HG03196 (cell line): Measurements from ENCODE around the gene PLEKHH2.
"Not testable (repeated sequence)": the region's sequence is repeated elsewhere in the genome, so short reads cannot be mapped to it uniquely, and the experiment has no call there.

Experiments
- ATAC-seq: cut with Tn5 transposase; IDR thresholded peaks from one replicate; pipeline ENCODE4 v1.9.1; 2021; ENCODE audit not compliant: unreplicated experiment

PLEKHH2 gene

GRCh38 chr2:43636153-43636552, 907 bp upstream of the PLEKHH2 start:
- ATAC-seq = not testable (repeated sequence)

- no peak for ATAC-seq
Measured at GRCh38 chr2:43636621-43637020, 439 bp upstream of the PLEKHH2 start.

- ATAC-seq = no peak
Measured at GRCh38 chr2:43642363-43642762, 5.3 kb downstream of the PLEKHH2 start.

GRCh38 chr2:43643680-43644079, 6.6 kb downstream of the PLEKHH2 start:
- no peak for ATAC-seq

GRCh38 chr2:43648994-43649701, 12.1 kb downstream of the PLEKHH2 start:
- no peak for ATAC-seq

- ATAC-seq = no peak
Measured at GRCh38 chr2:43653506-43653905, 16.4 kb downstream of the PLEKHH2 start.

GRCh38 chr2:43657241-43657640, 20.2 kb downstream of the PLEKHH2 start:
- no peak for ATAC-seq

- no peak for ATAC-seq
Measured at GRCh38 chr2:43675646-43676321, 38.7 kb downstream of the PLEKHH2 start.

- ATAC-seq = no peak
Measured at GRCh38 chr2:43676322-43677050, 39.4 kb downstream of the PLEKHH2 start, which contains the start of gene C1GALT1C1L. TSS of gene C1GALT1C1L (minus strand) at chr2:43676429. CDS start at chr2:43676322, 107 bp downstream.

GRCh38 chr2:43677783-43678182, 40.7 kb downstream of the PLEKHH2 start:
- ATAC-seq = not testable (repeated sequence)

GRCh38 chr2:43685357-43685756, 48.3 kb downstream of the PLEKHH2 start:
- ATAC-seq = no peak

- ATAC-seq = no peak
Measured at GRCh38 chr2:43689999-43690398, 52.9 kb downstream of the PLEKHH2 start.

GRCh38 chr2:43692428-43692994, 55.5 kb downstream of the PLEKHH2 start:
- no peak for ATAC-seq

GRCh38 chr2:43698140-43698539, 61.1 kb downstream of the PLEKHH2 start:
- ATAC-seq = not testable (repeated sequence)

- ATAC-seq = no peak
Measured at GRCh38 chr2:43699761-43700160, 62.7 kb downstream of the PLEKHH2 start.

- no peak for ATAC-seq
Measured at GRCh38 chr2:43701111-43701510, 64.1 kb downstream of the PLEKHH2 start.

- ATAC-seq = no peak
Measured at GRCh38 chr2:43707255-43708015, 70.4 kb downstream of the PLEKHH2 start.

- no peak for ATAC-seq
Measured at GRCh38 chr2:43708178-43708577, 71.1 kb downstream of the PLEKHH2 start.

- no peak for ATAC-seq
Measured at GRCh38 chr2:43708891-43709290, 71.8 kb downstream of the PLEKHH2 start.

- ATAC-seq = no peak
Measured at GRCh38 chr2:43710866-43711265, 73.8 kb downstream of the PLEKHH2 start.

- no peak for ATAC-seq
Measured at GRCh38 chr2:43714164-43714563, 77.1 kb downstream of the PLEKHH2 start.
